PC-3 (cell line): Measurements from ENCODE around the gene NOP9.

Source experiments
- EZH2 ChIP-seq: fragments of 300-600 bp; sonication (generic); IDR thresholded peaks from one replicate; pipeline ENCODE4 v1.6.1; 2017; ENCODE audit warnings: antibody characterized with exemption, mild to moderate bottlenecking, low read length; ENCODE audit not compliant: unreplicated experiment
- TF ChIP-seq, protein P1 (sequence below): fragments of 300-600 bp; sonication (generic); conservative IDR thresholded peaks from 2 replicates; pipeline ENCODE4 v1.5.1; 2017; ENCODE audit warnings: antibody characterized with exemption, low read depth, mild to moderate bottlenecking, low read length

DNA sequence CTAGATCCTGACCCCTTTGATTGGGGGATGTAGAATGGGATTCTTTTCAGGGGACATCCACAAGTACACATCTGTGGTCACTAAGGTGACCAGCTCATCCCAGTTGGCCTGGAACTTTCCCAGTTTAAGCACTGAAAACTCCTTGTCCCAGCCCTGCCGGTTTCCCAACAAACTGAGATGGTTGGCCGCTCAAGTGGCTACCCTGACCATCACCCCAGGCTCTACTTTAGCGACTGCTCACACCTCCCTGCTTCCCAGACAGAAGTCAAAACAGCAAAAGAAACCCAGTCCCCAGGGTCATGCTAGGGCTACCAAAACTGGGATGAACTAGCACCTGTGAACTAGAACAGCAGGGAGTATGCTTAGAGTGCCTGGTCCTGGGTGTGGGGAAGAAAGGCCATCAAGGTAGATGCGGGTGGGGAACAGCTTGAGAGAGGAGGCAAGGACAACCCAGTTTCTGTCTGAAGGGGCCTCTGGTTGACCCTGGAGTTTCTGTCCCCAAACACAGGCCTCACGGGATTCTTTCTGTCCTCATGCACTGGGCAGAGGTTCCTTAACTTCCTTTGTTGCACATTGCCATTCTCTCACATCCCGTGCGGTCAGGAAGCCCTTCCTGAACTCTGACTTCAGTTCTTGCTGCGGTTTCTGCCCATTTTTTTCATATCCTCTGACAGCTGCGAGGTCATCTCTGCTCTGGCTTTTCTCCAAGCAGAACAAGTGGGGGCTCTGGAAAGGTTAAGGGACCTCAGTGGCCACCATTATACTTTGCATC is 13.3 kb downstream of the NOP9 start:
- TF ChIP-seq, protein P1, sequence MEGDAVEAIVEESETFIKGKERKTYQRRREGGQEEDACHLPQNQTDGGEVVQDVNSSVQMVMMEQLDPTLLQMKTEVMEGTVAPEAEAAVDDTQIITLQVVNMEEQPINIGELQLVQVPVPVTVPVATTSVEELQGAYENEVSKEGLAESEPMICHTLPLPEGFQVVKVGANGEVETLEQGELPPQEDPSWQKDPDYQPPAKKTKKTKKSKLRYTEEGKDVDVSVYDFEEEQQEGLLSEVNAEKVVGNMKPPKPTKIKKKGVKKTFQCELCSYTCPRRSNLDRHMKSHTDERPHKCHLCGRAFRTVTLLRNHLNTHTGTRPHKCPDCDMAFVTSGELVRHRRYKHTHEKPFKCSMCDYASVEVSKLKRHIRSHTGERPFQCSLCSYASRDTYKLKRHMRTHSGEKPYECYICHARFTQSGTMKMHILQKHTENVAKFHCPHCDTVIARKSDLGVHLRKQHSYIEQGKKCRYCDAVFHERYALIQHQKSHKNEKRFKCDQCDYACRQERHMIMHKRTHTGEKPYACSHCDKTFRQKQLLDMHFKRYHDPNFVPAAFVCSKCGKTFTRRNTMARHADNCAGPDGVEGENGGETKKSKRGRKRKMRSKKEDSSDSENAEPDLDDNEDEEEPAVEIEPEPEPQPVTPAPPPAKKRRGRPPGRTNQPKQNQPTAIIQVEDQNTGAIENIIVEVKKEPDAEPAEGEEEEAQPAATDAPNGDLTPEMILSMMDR = no peak
- TF ChIP-seq EZH2 = no peak
